Bronchial epithelial cell (primary cell): ENCODE measurements around the gene PHIP. TPM values are rescaled to one million over a fixed set of nuclear protein-coding genes. Genes with fewer than 3 reads are reported as not detected.
A peak's percentile ranks its signal among the peaks of the same experiment; 100 is the strongest.

Experiments used
- DNase-seq: peaks from one replicate; pipeline ENCODE4 v3.0.0-alpha.2; 2010; ENCODE audit warnings: low read depth
- FAIRE-seq: peaks from 2 replicates; lab custom pipeline; 2011; peaks lifted over from hg19 to GRCh38; lab: Jason Lieb, UNC
- H3K27me3 ChIP-seq: 2 replicates; pipeline ENCODE4 v1.5.1; 2011; ENCODE audit warnings: low read length; ENCODE audit not compliant: control insufficient read depth, insufficient read depth
- H3K36me3 ChIP-seq: 2 replicates; pipeline ENCODE4 v1.5.1; 2011; ENCODE audit warnings: low read length; ENCODE audit not compliant: control insufficient read depth, insufficient read depth
- H3K4me3 ChIP-seq: 2 replicates; pipeline ENCODE4 v1.5.1; 2011; ENCODE audit warnings: mild to moderate bottlenecking, low read depth, low read length, control low read depth
- CTCF ChIP-seq: IDR thresholded peaks from 2 replicates; pipeline ENCODE4 v1.5.1; 2011; ENCODE audit warnings: mild to moderate bottlenecking, moderate library complexity, low read length, control low read depth, inconsistent platforms; ENCODE audit not compliant: insufficient read depth, severe bottlenecking
- total RNA-seq: library from RNA; depleted of rRNA; stranded (reverse); fragments of >200 nt; gene quantifications from 2 replicates; pipeline ENCODE4 v1.2.1, GENCODE V29; 2014

The PHIP gene
- total RNA-seq, 1 donor from 2014 or later, result 13.2 TPM

GRCh38 chr6:79048611-79049010, 29.4 kb downstream of the PHIP start:
- H3K36me3 ChIP-seq, result peaks cover 1% of the 10 kb centered on the region
- TF ChIP-seq CTCF, result peak; percentile 42
- H3K27me3 ChIP-seq, result no peaks in the 10 kb centered on the region
- H3K4me3 ChIP-seq, result no peak overlapping the region
- DNase-seq (peak; percentile 34), FAIRE-seq (no peak)

GRCh38 chr6:79047072-79047471, 31.0 kb downstream of the PHIP start:
- no peak for FAIRE-seq
- no peak for TF ChIP-seq CTCF
- DNase-seq, result no peak
- Histone ChIP-seq H3K27me3 (no peaks in the 10 kb centered on the region), H3K36me3 (no peaks in the 10 kb centered on the region), H3K4me3 (no peak overlapping the region)

- TF ChIP-seq CTCF, result no peak
- FAIRE-seq (no peak), DNase-seq (no peak)
- no peaks in the 10 kb centered on the region for H3K27me3 ChIP-seq
- no peak overlapping the region for H3K4me3 ChIP-seq
- H3K36me3 ChIP-seq, result no peaks in the 10 kb centered on the region
Observed at GRCh38 chr6:79045966-79046365, 32.1 kb downstream of the PHIP start.

- H3K4me3 ChIP-seq, result no peak overlapping the region
- H3K36me3 ChIP-seq, result peaks cover 1% of the 10 kb centered on the region
- DNase-seq, result peak; percentile 17
- TF ChIP-seq CTCF, result no peak
- no peaks in the 10 kb centered on the region for H3K27me3 ChIP-seq
- FAIRE-seq, result no peak
Observed at GRCh38 chr6:79042799-79043126, 35.3 kb downstream of the PHIP start.

- no peak for FAIRE-seq
- Histone ChIP-seq H3K4me3 (no peak overlapping the region), H3K27me3 (no peaks in the 10 kb centered on the region), H3K36me3 (peaks cover 1% of the 10 kb centered on the region)
- no peak for TF ChIP-seq CTCF
- peak; percentile 18 for DNase-seq
Observed at GRCh38 chr6:79042088-79042798, 35.8 kb downstream of the PHIP start.

- DNase-seq (no peak), FAIRE-seq (no peak)
- Histone ChIP-seq H3K36me3 (peaks cover 1% of the 10 kb centered on the region), H3K27me3 (no peaks in the 10 kb centered on the region), H3K4me3 (no peak overlapping the region)
- no peak for TF ChIP-seq CTCF
Observed at GRCh38 chr6:79040083-79040482, 38.0 kb downstream of the PHIP start.
